Activated naive CD8-positive, alpha-beta T cell treated with anti-CD3 and anti-CD28 coated beads, Interleukin-2, amount 10 ng/mL, durations not matched to agents 7 days and 5 days (primary cell): ENCODE data around the gene SLC9C2. TPM values are rescaled to one million over a fixed set of nuclear protein-coding genes. Genes with fewer than 3 reads are reported as not detected.
"Not testable (repeated sequence)": the region's sequence is repeated elsewhere in the genome, so short reads cannot be mapped to it uniquely, and the experiment has no call there.

ENCODE experiments used
- ATAC-seq: fragments of 150-1000 bp; cut with Tn5 transposase; one replicate; pipeline ENCODE4 v1.10.0; 2021; ENCODE audit warnings: low read depth, moderate library complexity
- POLR2A ChIA-PET: fragments of 350-600 bp; sonication (Branson Sonifier 250); formaldehyde crosslinking; loops from one replicate; lab custom pipeline; 2021; ENCODE audit warnings: antibody characterized with exemption; lab: Charles Lee
- DNase-seq: peaks from one replicate; pipeline ENCODE4 v3.0.0; 2021
- H3K27ac Mint-ChIP-seq: one replicate; pipeline ENCODE4 v1.8.0; 2022; ENCODE audit warnings: mild to moderate bottlenecking, mixed read lengths
- H3K27me3 Mint-ChIP-seq: one replicate; pipeline ENCODE4 v1.8.0; 2022; ENCODE audit warnings: mild to moderate bottlenecking, moderate library complexity, mixed read lengths
- H3K36me3 Mint-ChIP-seq: one replicate; pipeline ENCODE4 v1.8.0; 2021; ENCODE audit warnings: mild to moderate bottlenecking, mixed read lengths
- H3K4me1 Mint-ChIP-seq: one replicate; pipeline ENCODE4 v1.8.0; 2021; ENCODE audit warnings: mixed read lengths
- H3K4me3 Mint-ChIP-seq: one replicate; pipeline ENCODE4 v1.8.0; 2022; ENCODE audit warnings: mild to moderate bottlenecking, moderate library complexity, mixed read lengths
- H3K9me3 Mint-ChIP-seq: one replicate; pipeline ENCODE4 v1.8.0; 2021; ENCODE audit warnings: mixed read lengths
- total RNA-seq, 2 experiments: library from RNA; stranded (reverse); gene quantifications; one replicate each; pipeline ENCODE4 v1.2.3, GENCODE V29; 2021

Gene SLC9C2, protein sequence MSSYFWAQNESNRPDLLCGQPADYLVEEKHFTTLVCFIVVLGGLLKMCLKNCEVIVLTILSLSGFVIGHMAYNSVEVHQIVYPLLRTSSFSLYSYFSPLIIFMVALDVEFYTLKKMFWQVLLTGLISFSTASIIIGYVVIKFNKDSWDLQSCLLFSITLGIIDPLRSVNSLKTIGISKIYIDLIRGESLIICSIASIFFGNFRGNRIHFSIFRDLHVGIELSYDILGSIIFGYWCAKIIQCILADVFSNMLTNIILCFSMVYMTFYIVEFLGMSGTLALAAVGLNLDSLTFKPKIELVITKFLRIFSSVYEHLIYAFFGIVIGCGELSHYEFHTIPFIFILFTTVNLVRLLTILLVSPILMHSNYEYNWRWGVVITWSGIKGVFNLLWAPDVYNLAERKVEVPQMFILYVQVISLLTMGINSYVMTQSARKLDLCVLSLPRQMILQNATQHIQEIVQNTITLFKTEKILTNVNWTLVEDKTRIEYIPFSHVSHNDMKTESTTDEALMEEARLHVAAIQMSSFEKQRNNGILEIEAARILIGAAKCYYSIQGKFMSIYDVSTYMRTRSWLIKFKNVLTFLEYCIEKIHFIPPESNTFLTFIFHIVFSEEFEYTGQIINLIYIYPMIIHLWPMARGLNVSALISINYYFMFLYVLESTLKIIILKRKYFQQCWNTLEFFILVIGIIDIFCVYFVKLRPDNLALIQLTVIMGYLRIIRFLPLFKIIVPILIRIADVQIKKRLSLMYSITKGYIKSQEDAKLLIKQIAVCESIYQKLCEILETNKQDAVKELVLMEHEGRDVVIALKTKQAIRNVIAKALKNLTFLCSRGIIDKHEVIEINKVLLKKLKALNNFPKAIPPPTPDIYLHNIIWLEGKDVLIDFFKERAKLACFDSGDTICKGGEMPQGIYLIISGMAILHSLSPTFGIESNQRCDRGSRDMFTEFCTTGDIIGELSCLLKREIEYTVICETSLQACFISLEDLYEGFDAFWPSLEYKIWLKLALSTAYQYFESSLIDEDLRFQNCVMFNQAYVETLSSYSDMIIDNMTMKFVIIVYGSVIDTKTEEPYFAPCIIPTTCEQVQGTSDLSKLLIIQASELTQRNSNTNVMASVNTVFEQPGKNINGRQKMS
- not detected for total RNA-seq

DNA sequence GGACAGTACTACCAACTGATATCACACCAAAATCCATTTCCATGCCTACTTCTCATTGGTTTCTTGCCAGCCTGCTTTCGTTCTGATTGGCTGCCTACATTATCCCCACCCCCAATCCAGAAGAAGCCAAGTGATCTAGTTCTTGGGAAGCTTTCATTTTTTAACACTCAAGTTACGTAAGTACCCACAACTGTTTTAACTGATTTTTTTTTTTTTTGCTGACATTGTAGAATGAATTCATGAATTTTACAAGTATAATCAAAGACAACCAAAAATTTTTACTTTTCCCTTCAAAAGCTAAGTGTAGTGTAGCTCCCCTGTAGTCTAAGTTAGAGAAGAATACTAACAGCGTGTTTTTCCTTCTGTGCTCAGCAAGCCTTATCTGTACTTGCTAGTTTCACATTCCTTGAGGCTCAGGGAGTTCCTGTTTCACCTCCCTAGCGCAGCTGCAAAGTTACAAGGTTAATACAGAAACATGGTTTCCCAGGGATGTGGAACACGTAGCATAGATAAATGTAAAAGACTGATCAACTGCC lies at the start of gene SLC9C2:
Gene SLC9C2 (minus strand): TSS at position 17 of the 536 bp plus-strand sequence. CDS start 1,296 bp downstream, outside the sequence.
- Mint-ChIP-seq H3K9me3 (peaks cover 3% of the 10 kb centered on the region), H3K36me3 (no peaks in the 10 kb centered on the region), H3K4me1 (peaks cover 4% of the 10 kb centered on the region), H3K27ac (no peak within 1 kb of the TSS), H3K4me3 (no peak within 1 kb of the TSS), H3K27me3 (peaks cover 10% of the 10 kb centered on the region)
- no peak for ATAC-seq
- POLR2A ChIA-PET, result no interaction called here
- no peak for DNase-seq

DNA sequence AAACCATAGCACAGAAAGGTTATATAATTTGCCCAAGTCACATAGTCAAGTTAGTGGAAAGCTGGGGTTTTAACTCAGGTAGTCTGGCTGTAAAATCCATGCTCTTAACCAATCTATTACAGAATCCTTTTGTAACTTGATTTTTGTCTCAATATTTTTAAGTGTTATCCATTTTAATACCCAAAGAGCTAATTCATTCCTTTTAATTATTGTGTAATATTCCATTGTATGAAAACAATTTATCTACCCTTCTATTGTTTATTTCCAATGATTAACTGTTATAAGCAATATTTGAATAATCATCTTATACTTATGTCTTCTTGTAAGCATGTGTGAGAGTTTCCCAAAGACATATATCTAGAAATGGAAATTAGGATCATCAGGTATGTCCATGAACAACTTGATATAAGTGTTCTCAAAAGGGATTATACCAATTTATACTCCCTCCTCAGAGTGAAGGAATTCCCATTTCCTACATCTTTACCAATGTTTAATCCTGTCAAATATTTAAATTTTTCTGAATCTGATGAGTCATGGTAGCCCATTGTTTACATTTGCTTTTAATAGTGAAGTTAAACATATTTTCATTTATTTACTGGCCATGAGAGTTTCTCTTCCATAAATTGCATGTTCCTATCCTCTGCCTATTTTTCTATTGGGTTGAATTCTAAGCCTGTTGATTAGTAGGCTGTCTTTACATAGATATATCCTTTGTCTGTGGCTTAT lies 46.2 kb upstream of the SLC9C2 start:
- H3K36me3 Mint-ChIP-seq, result peaks cover 4% of the 10 kb centered on the region
- POLR2A ChIA-PET, result no interaction called here
- peaks cover 20% of the 10 kb centered on the region for H3K27me3 Mint-ChIP-seq
- no peak overlapping the region for H3K4me3 Mint-ChIP-seq
- peaks cover 4% of the 10 kb centered on the region for H3K9me3 Mint-ChIP-seq
- H3K4me1 Mint-ChIP-seq, result no peaks in the 10 kb centered on the region
- H3K27ac Mint-ChIP-seq, result no peak overlapping the region
- DNase-seq, result no peak
- no peak for ATAC-seq

- POLR2A ChIA-PET, result no interaction called here
- Mint-ChIP-seq H3K9me3 (no peaks in the 10 kb centered on the region), H3K27ac (no peak overlapping the region), H3K27me3 (peaks cover 8% of the 10 kb centered on the region), H3K36me3 (peaks cover 2% of the 10 kb centered on the region), H3K4me3 (no peak overlapping the region), H3K4me1 (peaks cover 3% of the 10 kb centered on the region)
- no peak for DNase-seq
- no peak for ATAC-seq
These were observed 43.8 kb upstream of the SLC9C2 start for GRCh38 chr1:173646656-173647055.

- H3K9me3 Mint-ChIP-seq, H3K27ac Mint-ChIP-seq, POLR2A ChIA-PET, H3K4me3 Mint-ChIP-seq, H3K4me1 Mint-ChIP-seq, H3K36me3 Mint-ChIP-seq, DNase-seq, ATAC-seq, H3K27me3 Mint-ChIP-seq: not testable (repeated sequence)
These were observed 39.7 kb upstream of the SLC9C2 start for GRCh38 chr1:173642450-173643139.

DNA sequence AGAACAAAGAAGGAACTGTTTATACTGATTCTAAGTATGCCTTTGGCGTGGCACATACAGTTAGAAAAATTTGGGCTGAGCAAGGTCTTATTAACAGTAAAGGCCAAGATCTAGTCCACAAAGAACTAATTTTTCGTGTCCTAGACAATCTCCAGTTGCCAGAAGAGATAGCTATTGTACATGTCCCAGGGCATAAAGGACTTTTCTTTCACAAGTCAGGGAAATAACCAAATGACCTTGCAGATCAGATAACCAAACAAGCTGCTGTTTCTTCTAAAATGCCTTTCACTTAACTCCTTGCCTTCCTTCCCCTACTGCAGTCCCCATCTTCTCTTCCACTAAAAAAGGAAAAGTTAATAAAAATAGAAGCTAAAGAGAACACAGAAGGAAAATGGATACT lies 36.2 kb upstream of the SLC9C2 start:
- Mint-ChIP-seq H3K36me3 (peaks cover 2% of the 10 kb centered on the region), H3K27me3 (peaks cover 2% of the 10 kb centered on the region), H3K27ac (no peak overlapping the region), H3K4me3 (no peak overlapping the region), H3K9me3 (peaks cover 5% of the 10 kb centered on the region), H3K4me1 (peaks cover 3% of the 10 kb centered on the region)
- DNase-seq (no peak), ATAC-seq (no peak)
- POLR2A ChIA-PET, result no interaction called here

GRCh38 chr1:173638043-173639021 lies 35.5 kb upstream of the SLC9C2 start:
- H3K9me3 Mint-ChIP-seq, result peaks cover 5% of the 10 kb centered on the region
- H3K27me3 Mint-ChIP-seq, result peaks cover 2% of the 10 kb centered on the region
- no peak for DNase-seq
- no peak overlapping the region for H3K4me3 Mint-ChIP-seq
- peaks cover 2% of the 10 kb centered on the region for H3K36me3 Mint-ChIP-seq
- no peak overlapping the region for H3K27ac Mint-ChIP-seq
- peaks cover 3% of the 10 kb centered on the region for H3K4me1 Mint-ChIP-seq
- ATAC-seq, result no peak
- POLR2A ChIA-PET, result no interaction called here

- H3K4me1 Mint-ChIP-seq, H3K27me3 Mint-ChIP-seq, ATAC-seq, H3K27ac Mint-ChIP-seq, POLR2A ChIA-PET, DNase-seq, H3K4me3 Mint-ChIP-seq, H3K36me3 Mint-ChIP-seq, H3K9me3 Mint-ChIP-seq: not testable (repeated sequence)
These were observed 34.6 kb upstream of the SLC9C2 start for GRCh38 chr1:173637236-173638042.

- Mint-ChIP-seq H3K4me3 (no peak within 1 kb of the TSS), H3K4me1 (no peaks in the 10 kb centered on the region), H3K9me3 (peaks cover 6% of the 10 kb centered on the region), H3K36me3 (no peaks in the 10 kb centered on the region), H3K27me3 (peaks cover 6% of the 10 kb centered on the region), H3K27ac (no peak within 1 kb of the TSS)
- ATAC-seq (no peak), DNase-seq (no peak)
- POLR2A ChIA-PET, result no interaction called here
These were observed 32.2 kb upstream of the SLC9C2 start, which contains the start of gene TEX50 for GRCh38 chr1:173635116-173635515. Gene TEX50 (plus strand): TSS chr1:173635338. CDS start chr1:173635522, 184 bp downstream.

GRCh38 chr1:173628888-173629287 lies 26.0 kb upstream of the SLC9C2 start:
- no peak for ATAC-seq

DNA sequence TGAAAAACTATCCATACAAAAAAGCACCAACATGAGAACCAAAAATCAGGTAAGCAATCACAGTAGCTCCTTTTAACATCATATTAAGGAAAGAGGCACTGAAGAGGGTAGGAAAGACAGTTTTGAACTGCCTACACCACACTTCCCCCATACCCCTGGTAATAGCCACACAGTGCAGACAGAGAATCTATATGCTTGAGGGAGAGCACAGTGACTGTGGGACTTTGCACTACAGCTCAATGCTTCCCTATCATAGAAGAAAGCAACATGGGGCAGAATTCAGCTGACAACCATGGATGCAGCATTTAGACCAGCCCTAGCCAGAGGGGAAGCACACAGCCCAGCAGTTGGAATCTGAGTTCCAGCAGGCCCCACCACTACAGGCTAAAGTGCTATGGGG lies 24.4 kb upstream of the SLC9C2 start:
- ATAC-seq, result no peak
- Mint-ChIP-seq H3K27me3 (peaks cover 4% of the 10 kb centered on the region), H3K4me3 (no peak overlapping the region), H3K9me3 (peaks cover 1% of the 10 kb centered on the region), H3K4me1 (no peaks in the 10 kb centered on the region), H3K36me3 (peaks cover 3% of the 10 kb centered on the region), H3K27ac (no peak overlapping the region)
- POLR2A ChIA-PET, result no interaction called here
- no peak for DNase-seq

More at GRCh38 chr1:173628888-173629287, 26.0 kb upstream of the SLC9C2 start:
- H3K4me3 Mint-ChIP-seq, result no peak overlapping the region
- peaks cover 1% of the 10 kb centered on the region for H3K9me3 Mint-ChIP-seq
- no peaks in the 10 kb centered on the region for H3K4me1 Mint-ChIP-seq
- H3K27ac Mint-ChIP-seq, result no peak overlapping the region
- H3K27me3 Mint-ChIP-seq, result peaks cover 7% of the 10 kb centered on the region
- H3K36me3 Mint-ChIP-seq, result no peaks in the 10 kb centered on the region
- no peak for DNase-seq
- POLR2A ChIA-PET, result no interaction called here

DNA sequence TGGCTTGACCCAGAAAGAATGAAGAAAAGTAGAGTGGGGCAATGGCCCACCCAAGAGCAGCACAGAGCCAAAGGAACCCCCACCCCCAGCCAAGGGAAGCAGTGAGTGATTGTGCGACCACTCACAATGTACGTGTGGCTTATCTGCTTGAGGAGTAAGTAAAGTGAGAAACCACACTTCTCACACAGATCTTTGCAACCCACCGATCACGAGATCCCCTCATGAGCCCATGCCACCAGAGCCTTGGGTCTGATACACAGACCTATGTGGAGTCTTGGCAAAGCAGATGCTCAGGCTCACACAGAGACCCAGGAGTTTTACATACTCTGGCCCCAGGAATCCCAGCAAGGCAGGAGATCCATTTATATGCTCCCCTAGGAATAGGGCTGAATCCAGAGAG lies 14.0 kb upstream of the SLC9C2 start:
- no peak overlapping the region for H3K27ac Mint-ChIP-seq
- no peak overlapping the region for H3K4me3 Mint-ChIP-seq
- POLR2A ChIA-PET, result no interaction called here
- peaks cover 20% of the 10 kb centered on the region for H3K9me3 Mint-ChIP-seq
- peaks cover 11% of the 10 kb centered on the region for H3K36me3 Mint-ChIP-seq
- ATAC-seq (no peak), DNase-seq (no peak)
- peaks cover 11% of the 10 kb centered on the region for H3K27me3 Mint-ChIP-seq
- H3K4me1 Mint-ChIP-seq, result peaks cover 3% of the 10 kb centered on the region
